ENCODE results near the gene SARS1.

- no peak for TF ChIP-seq GATA2 (IDR thresholded peaks at IDR 0.05; ENCODE audit: low read depth, low read length)
- no peak for TF ChIP-seq GATA3 (IDR thresholded peaks at IDR 0.05; ENCODE audit: low read depth, low read length)
Measured at GRCh38 chr1:109255097-109255651, 41.5 kb downstream of the SARS1 start.

All from SH-SY5Y (cell line).